HFFc6 (cell line): ENCODE measurements around the gene BRI3. TPM values are rescaled to one million over a fixed set of nuclear protein-coding genes. Genes with fewer than 3 reads are reported as not detected.

Source experiments
- DNase-seq: peaks from one replicate; pipeline ENCODE4 v3.0.0-alpha.2; 2018
- H3K27ac Mint-ChIP-seq: 2 replicates; pipeline ENCODE4 v1.8.0; 2020; ENCODE audit warnings: mild to moderate bottlenecking, mixed read lengths
- H3K27me3 Mint-ChIP-seq: 2 replicates; pipeline ENCODE4 v1.8.0; 2021; ENCODE audit warnings: mild to moderate bottlenecking, moderate library complexity, mixed read lengths; ENCODE audit not compliant: insufficient read depth
- H3K36me3 Mint-ChIP-seq: 2 replicates; pipeline ENCODE4 v1.8.0; 2021; ENCODE audit warnings: low read depth, mixed read lengths
- H3K4me1 Mint-ChIP-seq: 2 replicates; pipeline ENCODE4 v1.8.0; 2020; ENCODE audit warnings: low read depth, mixed read lengths
- H3K4me3 Mint-ChIP-seq: 2 replicates; pipeline ENCODE4 v1.8.0; 2020; ENCODE audit warnings: mild to moderate bottlenecking, moderate library complexity, mixed read lengths
- H3K9me3 Mint-ChIP-seq: 2 replicates; pipeline ENCODE4 v1.8.0; 2020; ENCODE audit warnings: mild to moderate bottlenecking, mixed read lengths
- CTCF ChIP-seq: fragments of 200-600 bp; sonication (generic); IDR thresholded peaks from 2 replicates; pipeline ENCODE4 v1.5.0; 2021; ENCODE audit warnings: antibody characterized with exemption, mild to moderate bottlenecking
- total RNA-seq, 6 experiments: library from RNA; stranded (reverse); fragmentation: NEBNext Ultra II Directional; extraction: Animal tissue kit (Norgen Biotek cat#: 25700); gene quantifications; 2 replicates in 1 of 6; 3 replicates in 5 of 6; pipeline ENCODE4 v1.2.3, GENCODE V29; 2021

BRI3 gene
- total RNA-seq, 6 experiments from 2014 or later = 288 to 304 (median 295) TPM

- H3K36me3 Mint-ChIP-seq = peaks cover 5% of the 10 kb centered on the region
- TF ChIP-seq CTCF = no peak
- H3K4me3 Mint-ChIP-seq = no peak overlapping the region
- no peaks in the 10 kb centered on the region for H3K27me3 Mint-ChIP-seq
- DNase-seq = no peak
- H3K9me3 Mint-ChIP-seq = no peaks in the 10 kb centered on the region
- peaks cover 17% of the 10 kb centered on the region for H3K4me1 Mint-ChIP-seq
- H3K27ac Mint-ChIP-seq = no peak overlapping the region; the same call in 1 of the 2 replicates
Measured at GRCh38 chr7:98248156-98248555, 33.3 kb upstream of the BRI3 start.

GRCh38 chr7:98249106-98249505 is 32.4 kb upstream of the BRI3 start:
- no peaks in the 10 kb centered on the region for H3K9me3 Mint-ChIP-seq
- H3K4me1 Mint-ChIP-seq = peaks cover 21% of the 10 kb centered on the region
- TF ChIP-seq CTCF = no peak
- no peak for DNase-seq
- no peak overlapping the region for H3K4me3 Mint-ChIP-seq
- peaks cover 5% of the 10 kb centered on the region for H3K36me3 Mint-ChIP-seq
- no peak overlapping the region for H3K27ac Mint-ChIP-seq
- H3K27me3 Mint-ChIP-seq = no peaks in the 10 kb centered on the region

GRCh38 chr7:98250789-98251188 is 30.7 kb upstream of the BRI3 start:
- Mint-ChIP-seq H3K4me3 (peak overlapping the region; percentile 97), H3K27ac (peak overlapping the region; percentile 29; the same call in 1 of the 2 replicates), H3K9me3 (no peaks in the 10 kb centered on the region), H3K27me3 (no peaks in the 10 kb centered on the region), H3K4me1 (peaks cover 21% of the 10 kb centered on the region), H3K36me3 (peaks cover 5% of the 10 kb centered on the region)
- no peak for TF ChIP-seq CTCF
- DNase-seq = no peak

GRCh38 chr7:98251231-98251600 is 30.3 kb upstream of the BRI3 start:
- Mint-ChIP-seq H3K9me3 (no peaks in the 10 kb centered on the region), H3K27me3 (no peaks in the 10 kb centered on the region), H3K4me1 (peaks cover 21% of the 10 kb centered on the region), H3K36me3 (peaks cover 5% of the 10 kb centered on the region), H3K4me3 (peak overlapping the region; percentile 97), H3K27ac (peak overlapping the region; percentile 48; the same call in 1 of the 2 replicates)
- no peak for DNase-seq
- TF ChIP-seq CTCF = no peak

GRCh38 chr7:98251601-98252424 is 29.7 kb upstream of the BRI3 start, which contains the start of gene TECPR1:
TSS of gene TECPR1 (minus strand) at chr7:98252232. CDS start at chr7:98246146, 6,086 bp downstream.
- Mint-ChIP-seq H3K4me1 (peaks cover 21% of the 10 kb centered on the region), H3K27ac (peak within 1 kb of the TSS; percentile 86), H3K36me3 (peaks cover 10% of the 10 kb centered on the region), H3K9me3 (no peaks in the 10 kb centered on the region), H3K4me3 (peak within 1 kb of the TSS; percentile 97), H3K27me3 (no peaks in the 10 kb centered on the region)
- TF ChIP-seq CTCF = no peak; the same call in 1 of the 2 replicates
- peak; percentile 84 for DNase-seq
